DND-41 (cell line): ENCODE data around the gene ANO9.

Source experiments
- ATAC-seq: fragments of 200-7000 bp; cut with Tn5 transposase; 3 replicates; pipeline ENCODE4 v1.9.1; 2021; ENCODE audit warnings: low read depth; ENCODE audit not compliant: insufficient read depth
- DNase-seq: peaks from one replicate; pipeline ENCODE4 v3.0.0-alpha.2; 2020
- H2AFZ ChIP-seq: 2 replicates; pipeline ENCODE4 v1.6.0; 2012; ENCODE audit warnings: low read depth, low read length
- H3K27ac ChIP-seq: 2 replicates; pipeline ENCODE4 v1.5.1; 2012; ENCODE audit warnings: low read length, inconsistent platforms
- H3K27me3 ChIP-seq: fragments of 200-600 bp; sonication (generic); 2 replicates; pipeline ENCODE4 v1.6.0; 2012; ENCODE audit warnings: low read length, mild to moderate bottlenecking, inconsistent platforms; ENCODE audit not compliant: insufficient read depth, poor library complexity
- H3K36me3 ChIP-seq: 2 replicates; pipeline ENCODE4 v1.5.1; 2012; ENCODE audit warnings: low read length, inconsistent platforms; ENCODE audit not compliant: insufficient read depth
- H3K4me1 ChIP-seq: 2 replicates; pipeline ENCODE4 v1.5.1; 2012; ENCODE audit warnings: mild to moderate bottlenecking, low read length; ENCODE audit not compliant: insufficient read depth
- H3K4me2 ChIP-seq: 2 replicates; pipeline ENCODE4 v1.6.0; 2012; ENCODE audit warnings: mild to moderate bottlenecking, moderate library complexity, low read length, inconsistent platforms; ENCODE audit not compliant: insufficient read depth
- H3K4me3 ChIP-seq, 2 experiments: fragments of 200-600 bp in 1 of 2; shearing (Covaris generic) in 1 of 2; 2 replicates each; pipeline ENCODE4 v1.5.1; 2012 to 2016; ENCODE audit warnings: inconsistent platforms in 2 of 2, low read length in 2 of 2, mild to moderate bottlenecking in 2 of 2, low read depth in 1 of 2, moderate library complexity in 1 of 2
- H3K79me2 ChIP-seq: 2 replicates; pipeline ENCODE4 v1.6.0; 2012; ENCODE audit warnings: low read length, inconsistent platforms; ENCODE audit not compliant: insufficient read depth
- H3K9ac ChIP-seq: 2 replicates; pipeline ENCODE4 v1.6.0; 2012; ENCODE audit warnings: low read depth, mild to moderate bottlenecking, inconsistent platforms, low read length, moderate library complexity
- H3K9me3 ChIP-seq: 2 replicates; pipeline ENCODE4 v1.5.1; 2012; ENCODE audit warnings: low read length, moderate library complexity, mild to moderate bottlenecking, inconsistent platforms; ENCODE audit not compliant: insufficient read depth, severe bottlenecking
- H4K20me1 ChIP-seq: 2 replicates; pipeline ENCODE4 v1.6.0; 2012; ENCODE audit warnings: low read length; ENCODE audit not compliant: insufficient read depth
- EZH2 ChIP-seq: IDR thresholded peaks from 3 replicates; pipeline ENCODE4 v1.6.1; 2012; ENCODE audit warnings: borderline replicate concordance, low read depth, mild to moderate bottlenecking, moderate library complexity, low read length, inconsistent platforms; ENCODE audit not compliant: severe bottlenecking
- TF ChIP-seq, protein P1 (sequence below): IDR thresholded peaks from 2 replicates; pipeline ENCODE4 v1.5.1; 2012; ENCODE audit warnings: borderline replicate concordance, low read length, moderate library complexity, mild to moderate bottlenecking; ENCODE audit not compliant: poor library complexity, severe bottlenecking; ENCODE audit errors: extremely low read depth

Gene ANO9

GRCh38 chr11:380996-381395, 60.8 kb downstream of the ANO9 start:
- no peaks in the 10 kb centered on the region for H3K27me3 ChIP-seq
- no peak for TF ChIP-seq EZH2
- TF ChIP-seq, protein P1, sequence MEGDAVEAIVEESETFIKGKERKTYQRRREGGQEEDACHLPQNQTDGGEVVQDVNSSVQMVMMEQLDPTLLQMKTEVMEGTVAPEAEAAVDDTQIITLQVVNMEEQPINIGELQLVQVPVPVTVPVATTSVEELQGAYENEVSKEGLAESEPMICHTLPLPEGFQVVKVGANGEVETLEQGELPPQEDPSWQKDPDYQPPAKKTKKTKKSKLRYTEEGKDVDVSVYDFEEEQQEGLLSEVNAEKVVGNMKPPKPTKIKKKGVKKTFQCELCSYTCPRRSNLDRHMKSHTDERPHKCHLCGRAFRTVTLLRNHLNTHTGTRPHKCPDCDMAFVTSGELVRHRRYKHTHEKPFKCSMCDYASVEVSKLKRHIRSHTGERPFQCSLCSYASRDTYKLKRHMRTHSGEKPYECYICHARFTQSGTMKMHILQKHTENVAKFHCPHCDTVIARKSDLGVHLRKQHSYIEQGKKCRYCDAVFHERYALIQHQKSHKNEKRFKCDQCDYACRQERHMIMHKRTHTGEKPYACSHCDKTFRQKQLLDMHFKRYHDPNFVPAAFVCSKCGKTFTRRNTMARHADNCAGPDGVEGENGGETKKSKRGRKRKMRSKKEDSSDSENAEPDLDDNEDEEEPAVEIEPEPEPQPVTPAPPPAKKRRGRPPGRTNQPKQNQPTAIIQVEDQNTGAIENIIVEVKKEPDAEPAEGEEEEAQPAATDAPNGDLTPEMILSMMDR = no peak
- H3K9ac ChIP-seq = no peak overlapping the region
- peaks cover 2% of the 10 kb centered on the region for H3K9me3 ChIP-seq
- H3K4me2 ChIP-seq = no peak overlapping the region
- H3K36me3 ChIP-seq = no peaks in the 10 kb centered on the region
- H2AFZ ChIP-seq = no peak overlapping the region
- no peaks in the 10 kb centered on the region for H4K20me1 ChIP-seq
- H3K79me2 ChIP-seq = no peaks in the 10 kb centered on the region
- no peaks in the 10 kb centered on the region for H3K4me1 ChIP-seq
- H3K27ac ChIP-seq = no peak overlapping the region
- no peak for DNase-seq
- no peak overlapping the region for H3K4me3 ChIP-seq
- no peak for ATAC-seq

- no peak overlapping the region for H3K27ac ChIP-seq
- DNase-seq (no peak), ATAC-seq (no peak)
- no peak overlapping the region for H3K4me2 ChIP-seq
- H3K79me2 ChIP-seq = no peaks in the 10 kb centered on the region
- no peak overlapping the region for H2AFZ ChIP-seq
- H3K9ac ChIP-seq = no peak overlapping the region
- H3K4me3 ChIP-seq = no peak overlapping the region
- no peaks in the 10 kb centered on the region for H3K27me3 ChIP-seq
- H3K36me3 ChIP-seq = no peaks in the 10 kb centered on the region
- H3K9me3 ChIP-seq = no peaks in the 10 kb centered on the region
- TF ChIP-seq, protein P1 = no peak
- H4K20me1 ChIP-seq = no peaks in the 10 kb centered on the region
- no peaks in the 10 kb centered on the region for H3K4me1 ChIP-seq
Observed at GRCh38 chr11:380491-380890, 61.3 kb downstream of the ANO9 start.

DNA sequence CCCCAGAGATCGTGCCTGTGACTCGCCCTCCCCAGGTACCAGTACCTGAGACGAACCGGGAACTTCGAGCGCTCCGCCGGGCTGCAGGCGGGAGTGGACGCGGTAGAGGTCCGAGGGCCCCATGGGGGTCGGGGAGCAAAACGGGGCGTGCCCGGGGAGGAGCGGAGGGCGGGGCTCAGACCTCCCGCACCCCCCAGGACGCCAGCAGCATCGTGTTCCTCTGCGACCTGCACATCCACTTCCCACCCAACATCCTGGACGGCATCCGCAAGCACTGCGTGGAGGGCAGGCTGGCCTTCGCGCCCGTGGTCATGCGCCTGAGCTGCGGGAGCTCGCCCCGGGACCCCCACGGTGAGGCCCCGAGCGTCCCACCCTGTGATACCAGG, 61.7 kb downstream of the ANO9 start:
- Histone ChIP-seq H3K4me2 (no peak overlapping the region), H4K20me1 (no peaks in the 10 kb centered on the region), H3K27ac (no peak overlapping the region), H3K9ac (no peak overlapping the region), H3K9me3 (no peaks in the 10 kb centered on the region), H3K4me1 (no peaks in the 10 kb centered on the region), H3K79me2 (no peaks in the 10 kb centered on the region), H3K36me3 (no peaks in the 10 kb centered on the region), H2AFZ (no peak overlapping the region), H3K27me3 (no peaks in the 10 kb centered on the region), H3K4me3 (no peak overlapping the region)
- no peak for ATAC-seq
- DNase-seq = no peak
- TF ChIP-seq, protein P1 = no peak
- no peak for TF ChIP-seq EZH2
